ENCODE measurements around the gene SIK3.

Gene SIK3

GRCh38 chr11:117107701-117108590, 9.7 kb upstream of the SIK3 start:
- no peak for DNase-seq

GRCh38 chr11:117100556-117100955, 2.3 kb upstream of the SIK3 start:
- no peak for DNase-seq

- DNase-seq, result no peak
Observed at GRCh38 chr11:117099696-117100095, 1.5 kb upstream of the SIK3 start.

GRCh38 chr11:117097389-117098268, 599 bp downstream of the SIK3 start:
- peak in 2 of 4 experiments; percentile 31 to 33 for DNase-seq

GRCh38 chr11:117097014-117097388, 1.2 kb downstream of the SIK3 start:
- no peak for DNase-seq

- DNase-seq, result no peak
Observed at GRCh38 chr11:117096201-117096991, 1.8 kb downstream of the SIK3 start.

- DNase-seq, result no peak
Observed at GRCh38 chr11:117095284-117096161, 2.7 kb downstream of the SIK3 start.

GRCh38 chr11:117094776-117095175, 3.5 kb downstream of the SIK3 start:
- DNase-seq, result no peak

GRCh38 chr11:117092951-117093590, 5.2 kb downstream of the SIK3 start:
- no peak for DNase-seq

- DNase-seq, result no peak
Observed at GRCh38 chr11:117091753-117092477, 6.3 kb downstream of the SIK3 start.

- DNase-seq, result no peak
Observed at GRCh38 chr11:117090111-117090706, 8.0 kb downstream of the SIK3 start.

- no peak for DNase-seq
Observed at GRCh38 chr11:117089685-117090084, 8.5 kb downstream of the SIK3 start.

GRCh38 chr11:117087446-117087845, 10.8 kb downstream of the SIK3 start:
- no peak for DNase-seq

- DNase-seq, result no peak
Observed at GRCh38 chr11:117084992-117085391, 13.2 kb downstream of the SIK3 start.

GRCh38 chr11:117083011-117083935, 15.0 kb downstream of the SIK3 start:
- DNase-seq, result no peak

- DNase-seq, result no peak
Observed at GRCh38 chr11:117081908-117082307, 16.3 kb downstream of the SIK3 start.

GRCh38 chr11:117080370-117080769, 17.9 kb downstream of the SIK3 start:
- DNase-seq, result no peak

GRCh38 chr11:117076941-117077691, 21.1 kb downstream of the SIK3 start:
- no peak for DNase-seq
